Stimulated activated effector memory CD8-positive, alpha-beta T cell treated with anti-CD3 and anti-CD28 coated beads, Interleukin-12 subunit alpha, Interleukin-12 subunit beta, amount 100 ng/mL, for 72 hours (primary cell): ENCODE measurements around the gene RBMX.

Source experiments
- ATAC-seq: fragments of 150-1000 bp; cut with Tn5 transposase; 2 replicates; pipeline ENCODE4 v1.10.0; 2021
- DNase-seq, 2 donors: peaks; one replicate each; pipeline ENCODE4 v3.0.0; 2021 to 2022; ENCODE audit warnings: low spot score in 2 of 2
- H3K27ac Mint-ChIP-seq: one replicate; pipeline ENCODE4 v1.8.0; 2022; ENCODE audit warnings: mild to moderate bottlenecking, mixed read lengths
- H3K36me3 Mint-ChIP-seq: one replicate; pipeline ENCODE4 v1.8.0; 2022; ENCODE audit warnings: mild to moderate bottlenecking, mixed read lengths
- H3K4me1 Mint-ChIP-seq: one replicate; pipeline ENCODE4 v1.8.0; 2022; ENCODE audit warnings: mixed read lengths
- H3K4me3 Mint-ChIP-seq: one replicate; pipeline ENCODE4 v1.8.0; 2022; ENCODE audit warnings: mild to moderate bottlenecking, mixed read lengths
- H3K9me3 Mint-ChIP-seq: one replicate; pipeline ENCODE4 v1.8.0; 2022; ENCODE audit warnings: mixed read lengths

RBMX gene

GRCh38 chrX:136828830-136829229 lies 51.7 kb downstream of the RBMX start:
- H3K27ac Mint-ChIP-seq = no peak overlapping the region
- no peak overlapping the region for H3K4me3 Mint-ChIP-seq
- no peaks in the 10 kb centered on the region for H3K36me3 Mint-ChIP-seq

DNA sequence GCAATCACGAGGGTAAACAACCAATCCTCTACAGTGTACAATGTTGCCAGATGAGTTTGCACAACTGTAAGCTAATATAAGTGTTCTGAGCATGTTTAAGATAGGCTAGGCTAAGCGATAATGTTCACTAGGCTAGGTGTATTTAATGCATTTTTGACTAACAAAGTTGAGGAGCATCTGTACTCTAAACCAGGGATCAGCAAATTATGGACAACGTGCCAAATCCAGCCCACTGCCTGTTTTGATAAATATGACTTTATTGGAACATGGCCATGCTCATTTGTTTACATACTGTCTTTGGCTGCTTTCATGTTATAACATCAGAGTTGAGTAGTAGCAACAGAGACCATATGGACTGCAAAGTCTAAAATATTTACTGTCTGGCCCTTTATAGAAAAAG lies 53.5 kb downstream of the RBMX start:
- no peak overlapping the region for H3K4me3 Mint-ChIP-seq

More at GRCh38 chrX:136828830-136829229, 51.7 kb downstream of the RBMX start:
- ATAC-seq = no peak
- no peaks in the 10 kb centered on the region for H3K9me3 Mint-ChIP-seq
- H3K4me1 Mint-ChIP-seq = no peaks in the 10 kb centered on the region
- DNase-seq = no peak

GRCh38 chrX:136825771-136826170 lies 54.8 kb downstream of the RBMX start:
- Mint-ChIP-seq H3K36me3 (no peaks in the 10 kb centered on the region), H3K4me1 (no peaks in the 10 kb centered on the region), H3K4me3 (no peak overlapping the region), H3K9me3 (no peaks in the 10 kb centered on the region), H3K27ac (no peak overlapping the region)
- DNase-seq = no peak
- ATAC-seq = no peak

More for the DNA sequence above, 53.5 kb downstream of the RBMX start:
- Mint-ChIP-seq H3K27ac (no peak overlapping the region), H3K9me3 (no peaks in the 10 kb centered on the region), H3K4me1 (no peaks in the 10 kb centered on the region), H3K36me3 (no peaks in the 10 kb centered on the region)
- ATAC-seq = no peak
- no peak for DNase-seq
